HFF-Myc (cell line): Measurements from ENCODE around the gene MYO1G.

Source experiments
- DNase-seq: peaks from one replicate; pipeline ENCODE4 v3.0.0-alpha.2; 2011; ENCODE audit warnings: low read depth; ENCODE audit errors: extremely low read depth
- H3K4me3 ChIP-seq: replicated peaks from 2 replicates; pipeline ENCODE4 v1.5.1; 2011; ENCODE audit warnings: low read depth, mild to moderate bottlenecking, control low read depth, low read length
- CTCF ChIP-seq: IDR thresholded peaks from 2 replicates; pipeline ENCODE4 v1.5.1; 2012; ENCODE audit warnings: mild to moderate bottlenecking, low read depth, low read length, control low read depth; ENCODE audit errors: missing control alignments

The MYO1G gene

GRCh38 chr7:45007571-45008328 is 28.9 kb upstream of the MYO1G start:
- TF ChIP-seq CTCF: no peak
- H3K4me3 ChIP-seq: no peak overlapping the region
- DNase-seq: no peak

GRCh38 chr7:45007106-45007505 is 28.3 kb upstream of the MYO1G start:
- TF ChIP-seq CTCF: no peak
- DNase-seq: no peak
- H3K4me3 ChIP-seq: no peak overlapping the region

GRCh38 chr7:45003789-45004188 is 25.0 kb upstream of the MYO1G start:
- no peak for DNase-seq
- H3K4me3 ChIP-seq: no peak overlapping the region
- no peak for TF ChIP-seq CTCF

- peak overlapping the region; percentile 81 for H3K4me3 ChIP-seq
Measured at GRCh38 chr7:45001826-45002225, 23.0 kb upstream of the MYO1G start.

GRCh38 chr7:45001138-45001694 is 22.4 kb upstream of the MYO1G start:
- no peak for DNase-seq
- no peak for TF ChIP-seq CTCF
- H3K4me3 ChIP-seq: peak overlapping the region; percentile 81

More at GRCh38 chr7:45001826-45002225, 23.0 kb upstream of the MYO1G start:
- no peak for TF ChIP-seq CTCF
- no peak for DNase-seq

GRCh38 chr7:45000093-45001032 is 21.5 kb upstream of the MYO1G start, which contains the start of gene CCM2:
Gene CCM2, plus strand, starts transcription at chr7:45000201. Its CDS starts 133 bp downstream, at chr7:45000334.
- H3K4me3 ChIP-seq: peak within 1 kb of the TSS; percentile 81
- TF ChIP-seq CTCF: no peak
- DNase-seq: no peak
